HEK293T (cell line): Measurements from ENCODE around the gene FADS6.

Experiments
- CTCF ChIA-PET: fragments of 350-600 bp; formaldehyde crosslinking; extraction: SDS; loops from one replicate; lab custom pipeline; 2021; ENCODE audit warnings: antibody characterized with exemption, inconsistent platforms; lab: Yijun Ruan, JAX
- POLR2A ChIA-PET: fragments of 350-600 bp; formaldehyde crosslinking; extraction: SDS; loops from one replicate; lab custom pipeline; 2020; ENCODE audit warnings: antibody characterized with exemption, inconsistent platforms; lab: Yijun Ruan, JAX
- DNase-seq: peaks from one replicate; pipeline ENCODE4 v3.0.0; 2012; ENCODE audit warnings: mixed read lengths; ENCODE audit errors: extremely low spot score
- ARNT ChIP-seq: fragments of 450-650 bp; IDR thresholded peaks from 2 replicates; pipeline ENCODE4 v1.6.1; 2017; ENCODE audit warnings: mild to moderate bottlenecking
- BHLHE40 ChIP-seq: fragments of 450-650 bp; IDR thresholded peaks from 2 replicates; pipeline ENCODE4 v1.6.1; 2016; ENCODE audit warnings: mild to moderate bottlenecking, moderate library complexity, borderline replicate concordance
- CTBP1 ChIP-seq: fragments of 450-650 bp; IDR thresholded peaks from 2 replicates; pipeline ENCODE4 v1.6.1; 2016; ENCODE audit warnings: borderline replicate concordance
- ELF4 ChIP-seq: fragments of 450-650 bp; IDR thresholded peaks from 2 replicates; pipeline ENCODE4 v1.6.1; 2017; ENCODE audit warnings: antibody characterized with exemption
- FOXA1 ChIP-seq: fragments of 450-650 bp; IDR thresholded peaks from 2 replicates; pipeline ENCODE4 v1.6.1; 2016; ENCODE audit warnings: mild to moderate bottlenecking
- FOXK2 ChIP-seq: fragments of 450-650 bp; IDR thresholded peaks from 2 replicates; pipeline ENCODE4 v1.6.1; 2016; ENCODE audit warnings: mild to moderate bottlenecking
- FOXM1 ChIP-seq: fragments of 450-650 bp; IDR thresholded peaks from 2 replicates; pipeline ENCODE4 v1.6.1; 2017; ENCODE audit warnings: mild to moderate bottlenecking, borderline replicate concordance
- HDGF ChIP-seq: fragments of 450-650 bp; IDR thresholded peaks from 2 replicates; pipeline ENCODE4 v1.6.1; 2017; ENCODE audit warnings: antibody characterized with exemption, borderline replicate concordance
- L3MBTL2 ChIP-seq: fragments of 450-650 bp; conservative IDR thresholded peaks from 2 replicates; pipeline ENCODE4 v1.6.1; 2016; ENCODE audit warnings: mild to moderate bottlenecking
- LEF1 ChIP-seq: fragments of 450-650 bp; IDR thresholded peaks from 2 replicates; pipeline ENCODE4 v1.6.1; 2017; ENCODE audit warnings: mild to moderate bottlenecking, borderline replicate concordance
- NFRKB ChIP-seq: fragments of 450-650 bp; IDR thresholded peaks from 2 replicates; pipeline ENCODE4 v1.6.1; 2016; ENCODE audit warnings: mild to moderate bottlenecking, moderate library complexity
- PKNOX1 ChIP-seq: fragments of 450-650 bp; IDR thresholded peaks from 2 replicates; pipeline ENCODE4 v1.6.1; 2016
- SP1 ChIP-seq: fragments of 450-650 bp; IDR thresholded peaks from 2 replicates; pipeline ENCODE4 v1.6.1; 2017
- SUZ12 ChIP-seq: fragments of 450-650 bp; IDR thresholded peaks from 2 replicates; pipeline ENCODE4 v1.6.1; 2016; ENCODE audit warnings: mild to moderate bottlenecking
- TARDBP ChIP-seq: fragments of 450-650 bp; IDR thresholded peaks from 2 replicates; pipeline ENCODE4 v1.6.1; 2016
- ZNF384 ChIP-seq: fragments of 450-650 bp; IDR thresholded peaks from 2 replicates; pipeline ENCODE4 v1.6.1; 2016

FADS6 gene

GRCh38 chr17:74839990-74840852 is 53.2 kb downstream of the FADS6 start:
- CTCF ChIA-PET: interaction anchor here (0.8 to 3.1 kb wide), 3 partner anchors 18 to 202 kb away, joined by 3 to 17 read pairs (median 3); no protein-coding TSS in a partner anchor
- POLR2A ChIA-PET: interaction anchor here (0.9 to 2.9 kb wide), 2 partner anchors 33 to 365 kb away, joined by 3 to 13 read pairs; partner anchors contain the start of genes FDXR and NUP85
- DNase-seq: no peak
- no peak for TF ChIP-seq NFRKB
- TF ChIP-seq HDGF: no peak
- no peak for TF ChIP-seq FOXK2
- TF ChIP-seq ELF4: no peak
- no peak for TF ChIP-seq ZNF384
- no peak for TF ChIP-seq FOXA1

GRCh38 chr17:74838274-74838673 is 55.2 kb downstream of the FADS6 start:
- ChIA-PET POLR2A (interaction anchor here (0.8 to 2.9 kb wide), 4 partner anchors 14 to 35 kb away, joined by 3 to 13 read pairs (median 6); partner anchors contain the start of gene FDXR), CTCF (interaction anchor here (0.8 to 3.1 kb wide), 2 partner anchors 24 to 27 kb away, joined by 3 to 17 read pairs; no protein-coding TSS in a partner anchor)
- no peak for DNase-seq
- TF ChIP-seq ARNT (no peak), CTBP1 (no peak), SP1 (no peak), ELF4 (no peak), LEF1 (no peak), FOXK2 (no peak), HDGF (no peak), FOXA1 (no peak), FOXM1 (no peak), TARDBP (no peak), L3MBTL2 (no peak)

GRCh38 chr17:74836691-74837467 is 56.6 kb downstream of the FADS6 start:
- CTCF ChIA-PET: interaction anchor here (1.4 kb wide), 1 partner anchor 22 kb away, joined by 5 read pairs; no protein-coding TSS in a partner anchor
- POLR2A ChIA-PET: interaction anchor here (1.2 to 2.6 kb wide), 2 partner anchors 15 to 16 kb away, joined by 4 to 9 read pairs; no protein-coding TSS in a partner anchor
- DNase-seq: no peak
- TF ChIP-seq ELF4 (no peak), FOXA1 (no peak)

GRCh38 chr17:74836191-74836590 is 57.2 kb downstream of the FADS6 start:
- CTCF ChIA-PET: no interaction called here
- no peak for DNase-seq
- no peak for TF ChIP-seq HDGF
- no peak for TF ChIP-seq NFRKB
- TF ChIP-seq L3MBTL2: no peak
- TF ChIP-seq LEF1: no peak
- no peak for TF ChIP-seq SUZ12
- no peak for TF ChIP-seq FOXA1
- POLR2A ChIA-PET: interaction anchor here (1.2 kb wide), 1 partner anchor 16 kb away, joined by 4 read pairs; no protein-coding TSS in a partner anchor

- CTCF ChIA-PET: interaction anchor here (1.5 to 3.0 kb wide), 2 partner anchors 28 to 123 kb away, joined by 5 to 15 read pairs; no protein-coding TSS in a partner anchor
- TF ChIP-seq SP1 (no peak), NFRKB (no peak), SUZ12 (no peak)
- no peak for DNase-seq
- POLR2A ChIA-PET: interaction anchor here (0.6 to 1.9 kb wide), 4 partner anchors 9 to 39 kb away, joined by 3 to 8 read pairs (median 4); partner anchors contain the start of gene FDXR
Observed at GRCh38 chr17:74833501-74834377, 59.7 kb downstream of the FADS6 start.

GRCh38 chr17:74832421-74832820 is 61.0 kb downstream of the FADS6 start:
- DNase-seq: no peak
- TF ChIP-seq FOXM1: no peak
- TF ChIP-seq LEF1: no peak
- no peak for TF ChIP-seq FOXA1
- no peak for TF ChIP-seq FOXK2
- no peak for TF ChIP-seq ELF4
- no peak for TF ChIP-seq BHLHE40
- TF ChIP-seq TARDBP: no peak
- no peak for TF ChIP-seq CTBP1
- no peak for TF ChIP-seq PKNOX1
- TF ChIP-seq L3MBTL2: no peak
- no peak for TF ChIP-seq HDGF
- TF ChIP-seq ARNT: no peak
- POLR2A ChIA-PET: interaction anchor here (1.3 to 1.9 kb wide), 3 partner anchors 10 to 41 kb away, joined by 3 to 6 read pairs (median 3); partner anchors contain the start of gene FDXR
- CTCF ChIA-PET: interaction anchor here (0.8 to 3.0 kb wide), 3 partner anchors 11 to 30 kb away, joined by 3 to 15 read pairs (median 8); no protein-coding TSS in a partner anchor
